ENCODE results near the gene MPND.
"Not testable (repeated sequence)": the region's sequence is repeated elsewhere in the genome, so short reads cannot be mapped to it uniquely, and the experiment has no call there.

Gene MPND

DNA sequence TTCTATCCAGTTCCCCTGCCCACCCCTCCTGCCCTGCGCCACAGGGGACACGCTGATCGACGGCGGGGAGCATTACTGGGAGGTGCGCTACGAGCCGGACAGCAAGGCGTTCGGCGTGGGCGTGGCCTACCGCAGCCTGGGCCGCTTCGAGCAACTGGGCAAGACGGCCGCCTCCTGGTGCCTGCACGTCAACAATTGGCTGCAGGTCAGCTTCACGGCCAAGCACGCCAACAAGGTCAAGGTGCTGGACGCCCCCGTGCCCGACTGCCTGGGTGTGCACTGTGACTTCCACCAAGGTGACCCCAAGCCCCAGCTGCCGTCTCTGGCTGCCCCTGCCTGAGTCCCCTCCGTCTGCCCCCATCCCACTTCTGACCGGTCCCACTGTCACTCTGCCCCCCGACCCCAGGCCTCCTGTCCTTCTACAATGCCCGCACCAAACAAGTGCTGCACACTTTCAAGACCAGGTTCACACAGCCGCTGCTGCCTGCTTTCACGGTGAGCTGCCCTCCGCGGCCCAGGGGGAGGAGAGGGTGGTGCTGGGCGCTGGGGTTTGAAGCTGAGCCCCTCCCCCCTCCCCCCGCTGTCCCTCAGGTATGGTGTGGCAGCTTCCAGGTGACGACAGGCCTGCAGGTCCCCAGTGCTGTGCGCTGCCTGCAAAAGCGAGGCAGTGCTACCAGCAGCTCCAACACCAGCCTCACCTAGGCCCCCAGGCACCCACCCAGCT, 20.3 kb upstream of the MPND start:
- Histone ChIP-seq H3K27me3 (ENCODE audit: control insufficient read depth in 1 of 2, insufficient read depth in 2 of 2, low read length in 2 of 2) (peaks cover 0 to 18% of the 10 kb centered on the region in 2 donors), H3K4me3 (ENCODE audit: low read length in 2 of 2) (no peak overlapping the region), H3K4me1 (ENCODE audit: control insufficient read depth, insufficient read depth, low read length) (peaks cover 9% of the 10 kb centered on the region), H3K27ac (ENCODE audit: low read length) (no peak overlapping the region), H3K9me3 (ENCODE audit: control insufficient read depth in 2 of 2, low read length in 2 of 2) (no peaks in the 10 kb centered on the region), H3K36me3 (ENCODE audit: control insufficient read depth in 2 of 2, insufficient read depth in 2 of 2, low read length in 2 of 2) (no peaks in the 10 kb centered on the region), H3K9ac (ENCODE audit: low read length in 2 of 2) (no peak overlapping the region)

DNA sequence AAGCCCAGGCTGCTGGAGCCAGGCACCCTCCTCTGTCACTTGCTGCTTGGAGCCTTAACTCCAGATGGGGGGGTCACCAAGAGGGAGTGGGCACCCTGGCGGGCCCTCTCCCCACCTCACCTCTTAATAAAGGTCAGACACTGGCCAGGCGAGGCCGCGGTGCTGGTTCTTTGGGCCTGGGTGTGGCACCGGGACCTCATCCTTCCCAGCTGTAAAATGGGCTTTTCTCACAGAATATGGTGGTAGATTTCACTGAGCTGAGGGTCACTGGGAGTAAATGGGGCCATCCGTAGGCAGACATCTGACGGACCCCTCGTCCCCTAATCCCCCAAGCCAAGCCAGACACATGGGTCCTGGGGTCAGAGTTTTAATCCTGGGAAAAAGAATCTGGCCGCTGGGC, 19.7 kb upstream of the MPND start:
- Histone ChIP-seq H3K4me1 (ENCODE audit: control insufficient read depth, insufficient read depth, low read length) (peaks cover 11% of the 10 kb centered on the region), H3K9me3 (ENCODE audit: control insufficient read depth in 2 of 2, low read length in 2 of 2) (no peaks in the 10 kb centered on the region), H3K27me3 (ENCODE audit: control insufficient read depth in 1 of 2, insufficient read depth in 2 of 2, low read length in 2 of 2) (peaks cover 0 to 18% of the 10 kb centered on the region in 2 donors), H3K36me3 (ENCODE audit: control insufficient read depth in 2 of 2, insufficient read depth in 2 of 2, low read length in 2 of 2) (no peaks in the 10 kb centered on the region), H3K27ac (ENCODE audit: low read length) (no peak overlapping the region), H3K4me3 (ENCODE audit: low read length in 2 of 2) (no peak overlapping the region), H3K9ac (ENCODE audit: low read length in 2 of 2) (no peak overlapping the region)

DNA sequence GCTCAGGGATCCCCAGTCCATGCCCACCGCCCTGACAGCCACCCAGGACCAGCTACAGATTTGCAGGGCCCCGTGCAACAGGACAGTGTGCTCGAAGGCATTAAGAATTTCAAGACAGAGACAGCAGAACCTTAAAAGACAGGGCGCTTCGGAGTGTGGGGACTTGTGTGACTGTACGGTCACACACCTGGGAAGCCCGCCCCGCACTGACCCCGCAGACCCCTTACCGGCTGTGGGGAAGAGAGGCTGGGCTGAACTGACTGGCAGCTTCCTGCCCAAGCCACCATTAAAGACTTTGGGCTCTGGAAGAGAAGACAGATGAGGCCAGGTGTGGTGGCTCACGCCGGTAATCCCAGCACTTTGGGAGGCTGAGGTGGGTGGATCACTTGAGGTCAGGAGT, 19.1 kb upstream of the MPND start:
- peaks cover 12% of the 10 kb centered on the region for H3K4me1 ChIP-seq (ENCODE audit: control insufficient read depth, insufficient read depth, low read length)
- no peak overlapping the region for H3K27ac ChIP-seq (ENCODE audit: low read length)
- no peaks in the 10 kb centered on the region for H3K36me3 ChIP-seq (ENCODE audit: control insufficient read depth in 2 of 2, insufficient read depth in 2 of 2, low read length in 2 of 2)
- H3K27me3 ChIP-seq (ENCODE audit: control insufficient read depth in 1 of 2, insufficient read depth in 2 of 2, low read length in 2 of 2), result peaks cover 0 to 18% of the 10 kb centered on the region in 2 donors
- H3K4me3 ChIP-seq (ENCODE audit: low read length in 2 of 2), result no peak overlapping the region
- H3K9ac ChIP-seq (ENCODE audit: low read length in 2 of 2), result no peak overlapping the region
- no peaks in the 10 kb centered on the region for H3K9me3 ChIP-seq (ENCODE audit: control insufficient read depth in 2 of 2, low read length in 2 of 2)

DNA sequence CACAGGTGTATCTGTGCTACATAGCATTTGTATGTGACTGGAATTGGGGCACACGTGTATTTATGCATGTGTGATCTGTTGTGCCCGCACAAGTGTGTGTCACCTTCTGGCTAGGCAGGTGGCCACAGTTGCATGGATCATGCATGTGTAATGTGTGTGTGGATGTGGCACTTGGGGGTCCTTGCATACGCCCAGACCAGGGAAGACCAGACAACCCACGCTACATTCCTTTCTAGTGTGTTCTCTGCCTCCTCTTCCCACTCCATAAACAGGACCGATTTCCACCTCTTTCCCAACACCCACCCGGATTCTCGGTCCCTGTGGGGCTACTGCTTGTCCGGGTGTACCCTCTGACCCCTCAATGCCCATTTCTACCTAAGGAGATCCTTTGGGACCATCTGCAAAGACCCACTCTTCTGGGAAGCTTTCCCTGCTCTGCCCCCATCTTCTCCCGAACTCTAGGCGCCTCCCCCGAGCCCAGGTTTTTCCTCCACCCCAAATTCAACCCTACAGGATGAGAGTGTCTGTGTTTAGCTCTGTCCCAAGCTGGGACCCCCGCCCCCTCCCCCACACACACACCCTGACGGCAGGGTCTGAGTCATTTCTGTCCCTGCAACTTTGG, 17.0 kb upstream of the MPND start:
- H3K27me3 ChIP-seq (ENCODE audit: control insufficient read depth in 1 of 2, insufficient read depth in 2 of 2, low read length in 2 of 2), result peaks cover 0 to 15% of the 10 kb centered on the region in 2 donors
- no peaks in the 10 kb centered on the region for H3K36me3 ChIP-seq (ENCODE audit: control insufficient read depth in 2 of 2, insufficient read depth in 2 of 2, low read length in 2 of 2)
- no peak overlapping the region for H3K9ac ChIP-seq (ENCODE audit: low read length in 2 of 2)
- H3K9me3 ChIP-seq (ENCODE audit: control insufficient read depth in 2 of 2, low read length in 2 of 2), result no peaks in the 10 kb centered on the region
- peaks cover 12% of the 10 kb centered on the region for H3K4me1 ChIP-seq (ENCODE audit: control insufficient read depth, insufficient read depth, low read length)
- H3K4me3 ChIP-seq (ENCODE audit: low read length in 2 of 2), result no peak overlapping the region
- H3K27ac ChIP-seq (ENCODE audit: low read length), result no peak overlapping the region

DNA sequence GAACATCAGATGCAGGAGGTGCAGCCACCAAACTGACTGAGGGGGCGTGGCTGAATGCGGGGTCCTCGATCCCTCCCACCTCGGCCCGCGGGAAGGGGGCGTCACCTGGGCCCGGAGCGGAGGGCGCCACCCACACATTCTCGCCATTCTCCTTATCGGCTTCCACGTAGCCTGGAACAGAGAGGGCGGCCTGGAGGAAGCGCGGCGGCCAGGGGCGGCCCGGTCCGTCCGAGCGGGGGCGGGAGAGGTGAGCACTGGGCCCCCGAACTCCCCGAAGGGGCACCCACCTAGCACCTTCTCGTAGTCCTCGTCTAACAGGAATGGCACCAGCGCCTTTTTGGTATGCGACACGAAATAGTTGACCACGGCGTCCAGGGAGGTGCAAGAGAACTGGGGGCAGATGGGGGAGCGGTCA, 16.5 kb upstream of the MPND start:
- H3K36me3 ChIP-seq (ENCODE audit: control insufficient read depth in 2 of 2, insufficient read depth in 2 of 2, low read length in 2 of 2), result no peaks in the 10 kb centered on the region
- H3K4me1 ChIP-seq (ENCODE audit: control insufficient read depth, insufficient read depth, low read length), result peaks cover 12% of the 10 kb centered on the region
- H3K27me3 ChIP-seq (ENCODE audit: control insufficient read depth in 1 of 2, insufficient read depth in 2 of 2, low read length in 2 of 2), result peaks cover 0 to 15% of the 10 kb centered on the region in 2 donors
- H3K4me3 ChIP-seq (ENCODE audit: low read length in 2 of 2), result peak overlapping the region in 1 of 2 donors; percentile 54
- no peak overlapping the region for H3K27ac ChIP-seq (ENCODE audit: low read length)
- no peaks in the 10 kb centered on the region for H3K9me3 ChIP-seq (ENCODE audit: control insufficient read depth in 2 of 2, low read length in 2 of 2)
- H3K9ac ChIP-seq (ENCODE audit: low read length in 2 of 2), result no peak overlapping the region

DNA sequence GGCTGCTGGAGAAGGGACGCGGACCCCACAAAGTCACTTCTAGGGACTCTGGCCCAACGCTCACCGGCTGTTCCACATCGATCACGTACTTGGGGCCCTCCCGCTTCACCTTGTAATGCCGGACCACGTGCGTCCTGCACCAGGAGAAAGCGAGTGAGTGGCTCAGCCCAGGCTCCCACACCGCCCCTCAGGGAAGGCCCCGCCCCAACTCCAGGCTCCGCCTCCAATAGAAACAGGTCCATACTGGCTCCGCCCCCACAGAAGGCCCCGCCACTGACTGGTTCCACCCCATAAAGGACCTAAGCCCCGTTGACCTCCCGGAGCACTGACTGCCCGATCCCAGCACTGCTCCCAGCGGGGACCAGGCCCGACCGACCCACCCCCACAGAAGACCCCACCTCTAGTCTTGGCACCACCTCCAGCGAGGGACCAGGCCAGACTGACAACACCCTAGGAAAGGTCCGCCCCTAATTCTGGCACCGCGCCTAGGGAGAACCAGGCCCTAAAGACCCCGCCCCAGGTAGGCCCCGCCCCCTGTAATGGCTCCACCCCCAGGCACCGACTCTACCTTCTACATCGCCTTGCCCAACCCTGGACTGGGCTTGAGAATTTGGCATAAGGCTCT, 16.0 kb upstream of the MPND start:
- peak overlapping the region; percentile 54 to 71 for H3K4me3 ChIP-seq (ENCODE audit: low read length in 2 of 2)
- no peak overlapping the region for H3K9ac ChIP-seq (ENCODE audit: low read length in 2 of 2)
- H3K36me3 ChIP-seq (ENCODE audit: control insufficient read depth in 2 of 2, insufficient read depth in 2 of 2, low read length in 2 of 2), result no peaks in the 10 kb centered on the region
- H3K4me1 ChIP-seq (ENCODE audit: control insufficient read depth, insufficient read depth, low read length), result peaks cover 12% of the 10 kb centered on the region
- H3K27ac ChIP-seq (ENCODE audit: low read length), result no peak overlapping the region
- H3K9me3 ChIP-seq (ENCODE audit: control insufficient read depth in 2 of 2, low read length in 2 of 2), result no peaks in the 10 kb centered on the region
- peaks cover 0 to 15% of the 10 kb centered on the region in 2 donors for H3K27me3 ChIP-seq (ENCODE audit: control insufficient read depth in 1 of 2, insufficient read depth in 2 of 2, low read length in 2 of 2)

DNA sequence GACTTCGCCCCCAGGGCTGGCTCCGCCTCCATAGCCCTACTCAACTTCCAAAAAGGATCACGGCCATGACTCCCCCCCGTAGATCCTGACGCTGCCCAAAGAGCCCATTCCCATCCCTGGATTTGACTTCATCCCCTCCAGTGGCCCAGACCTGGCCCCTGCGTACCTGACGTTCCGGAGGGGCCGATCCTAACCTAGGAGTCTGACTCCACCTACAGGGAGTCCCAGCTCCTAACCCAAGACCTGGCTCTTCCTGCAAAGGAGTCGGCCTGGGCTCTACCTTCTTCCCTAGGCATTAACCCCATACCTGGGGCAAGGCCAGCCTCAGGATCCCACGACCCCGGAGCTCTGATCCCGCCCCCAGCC, 15.5 kb upstream of the MPND start:
- peaks cover 12% of the 10 kb centered on the region for H3K4me1 ChIP-seq (ENCODE audit: control insufficient read depth, insufficient read depth, low read length)
- H3K4me3 ChIP-seq (ENCODE audit: low read length in 2 of 2), result peak overlapping the region; percentile 65 to 71
- H3K27ac ChIP-seq (ENCODE audit: low read length), result no peak overlapping the region
- no peak overlapping the region for H3K9ac ChIP-seq (ENCODE audit: low read length in 2 of 2)
- no peaks in the 10 kb centered on the region for H3K36me3 ChIP-seq (ENCODE audit: control insufficient read depth in 2 of 2, insufficient read depth in 2 of 2, low read length in 2 of 2)
- H3K9me3 ChIP-seq (ENCODE audit: control insufficient read depth in 2 of 2, low read length in 2 of 2), result no peaks in the 10 kb centered on the region
- H3K27me3 ChIP-seq (ENCODE audit: control insufficient read depth in 1 of 2, insufficient read depth in 2 of 2, low read length in 2 of 2), result peaks cover 0 to 15% of the 10 kb centered on the region in 2 donors

DNA sequence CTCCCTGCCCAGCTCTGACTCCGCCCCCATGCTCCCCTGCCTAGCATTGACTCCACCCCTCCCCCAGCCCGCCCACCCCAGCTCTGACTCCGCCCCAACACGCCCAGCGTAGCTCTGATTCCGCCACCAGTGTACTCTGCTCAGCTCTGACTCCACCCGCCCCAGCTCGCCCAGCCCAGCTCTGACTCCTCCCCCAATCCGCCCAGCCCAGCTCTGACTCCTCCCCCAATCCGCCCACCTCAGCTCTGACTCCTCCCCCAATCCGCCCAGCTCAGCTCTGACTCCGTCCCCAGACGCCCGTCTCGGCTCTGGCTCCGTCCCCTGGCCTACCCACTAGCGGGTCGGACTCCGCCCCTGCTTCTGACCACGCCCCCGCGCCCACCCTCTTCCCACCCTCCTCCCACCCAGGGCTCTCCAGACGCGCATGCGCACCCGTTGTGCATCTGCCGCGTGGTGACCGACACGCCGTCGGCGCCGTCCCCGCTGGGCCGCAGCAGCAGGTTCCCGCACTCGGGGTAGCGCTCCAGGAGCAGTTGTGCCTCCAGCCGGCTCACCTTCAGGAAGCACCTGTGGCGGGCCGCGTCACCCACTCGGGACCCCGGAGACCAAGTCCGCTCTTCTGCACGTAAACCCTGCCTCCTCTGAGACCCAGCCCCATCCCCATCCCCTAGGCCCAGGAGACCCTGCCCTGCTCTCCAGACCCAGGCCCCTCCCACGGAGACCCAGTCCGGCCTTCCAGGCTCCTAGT, 14.9 kb upstream of the MPND start:
- no peaks in the 10 kb centered on the region for H3K9me3 ChIP-seq (ENCODE audit: control insufficient read depth in 2 of 2, low read length in 2 of 2)
- peaks cover 12% of the 10 kb centered on the region for H3K4me1 ChIP-seq (ENCODE audit: control insufficient read depth, insufficient read depth, low read length)
- peak overlapping the region; percentile 53 to 64 for H3K4me3 ChIP-seq (ENCODE audit: low read length in 2 of 2)
- peaks cover 0 to 15% of the 10 kb centered on the region in 2 donors for H3K27me3 ChIP-seq (ENCODE audit: control insufficient read depth in 1 of 2, insufficient read depth in 2 of 2, low read length in 2 of 2)
- H3K36me3 ChIP-seq (ENCODE audit: control insufficient read depth in 2 of 2, insufficient read depth in 2 of 2, low read length in 2 of 2), result no peaks in the 10 kb centered on the region
- H3K9ac ChIP-seq (ENCODE audit: low read length in 2 of 2), result peak overlapping the region in 1 of 2 donors; percentile 33
- no peak overlapping the region for H3K27ac ChIP-seq (ENCODE audit: low read length)

DNA sequence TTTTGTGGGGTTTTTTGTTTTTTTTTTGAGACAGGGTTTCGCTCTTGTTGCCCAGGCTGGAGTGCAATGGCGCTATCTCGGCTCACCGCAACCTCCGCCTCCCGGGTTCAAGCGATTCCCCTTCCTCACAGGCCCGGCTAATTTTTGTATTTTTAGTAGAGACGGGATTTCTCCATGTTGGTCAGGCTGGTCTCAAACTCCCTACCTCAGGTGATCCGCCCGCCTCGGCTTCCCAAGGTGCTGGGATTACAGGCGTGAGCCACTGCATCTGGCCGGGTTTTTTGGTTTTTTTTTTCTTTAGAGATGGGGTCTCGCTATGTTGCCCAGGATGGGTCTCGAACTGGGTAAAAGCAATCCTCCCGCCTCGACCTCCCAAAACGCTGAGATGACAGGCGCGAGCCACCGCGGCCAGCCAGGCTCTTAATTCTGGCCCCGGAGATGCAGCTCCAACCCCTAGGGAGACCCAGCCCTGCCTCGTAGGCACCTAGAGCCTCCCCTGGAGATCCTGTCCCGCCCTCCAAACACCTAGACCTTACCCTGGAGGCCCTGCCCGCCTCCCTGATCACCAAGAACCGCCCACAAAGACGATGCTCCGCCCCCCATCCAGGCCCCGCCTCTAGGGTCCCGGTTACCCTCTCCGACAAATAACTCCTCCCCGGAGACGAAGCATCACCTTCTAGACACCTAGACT, 14.2 kb upstream of the MPND start:
- peaks cover 0 to 15% of the 10 kb centered on the region in 2 donors for H3K27me3 ChIP-seq (ENCODE audit: control insufficient read depth in 1 of 2, insufficient read depth in 2 of 2, low read length in 2 of 2)
- not testable (repeated sequence) for H3K36me3 ChIP-seq (ENCODE audit: control insufficient read depth in 2 of 2, insufficient read depth in 2 of 2, low read length in 2 of 2); H3K9me3 ChIP-seq (ENCODE audit: control insufficient read depth in 2 of 2, low read length in 2 of 2); H3K27ac ChIP-seq (ENCODE audit: low read length)
- peak overlapping the region; percentile 53 to 64 for H3K4me3 ChIP-seq (ENCODE audit: low read length in 2 of 2)
- peaks cover 12% of the 10 kb centered on the region for H3K4me1 ChIP-seq (ENCODE audit: control insufficient read depth, insufficient read depth, low read length)
- peak overlapping the region in 1 of 2 donors; percentile 33 for H3K9ac ChIP-seq (ENCODE audit: low read length in 2 of 2)

DNA sequence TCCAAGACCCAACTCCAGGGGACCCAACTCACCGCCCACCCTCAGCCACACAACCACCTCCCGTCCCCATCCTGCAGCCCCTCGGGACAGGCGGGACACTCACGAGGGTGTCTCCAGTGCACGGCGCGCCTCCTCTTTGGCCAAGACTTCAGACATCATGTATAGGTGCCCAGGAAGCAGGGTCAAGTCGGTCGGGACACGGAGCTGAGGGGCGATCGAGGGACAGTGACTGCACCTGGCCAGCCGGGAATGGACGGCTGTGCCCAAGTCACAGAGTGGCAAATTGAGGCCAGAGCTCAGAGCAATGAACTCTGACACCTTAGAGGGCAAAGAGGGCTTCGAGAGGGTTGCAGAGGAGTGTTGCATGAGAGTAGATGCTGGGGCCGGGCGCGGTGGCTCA, 13.5 kb upstream of the MPND start:
- Histone ChIP-seq H3K27ac (ENCODE audit: low read length) (no peak overlapping the region), H3K9ac (ENCODE audit: low read length in 2 of 2) (no peak overlapping the region), H3K9me3 (ENCODE audit: control insufficient read depth in 2 of 2, low read length in 2 of 2) (no peaks in the 10 kb centered on the region), H3K4me1 (ENCODE audit: control insufficient read depth, insufficient read depth, low read length) (peaks cover 12% of the 10 kb centered on the region), H3K27me3 (ENCODE audit: control insufficient read depth in 1 of 2, insufficient read depth in 2 of 2, low read length in 2 of 2) (peaks cover 0 to 15% of the 10 kb centered on the region in 2 donors), H3K4me3 (ENCODE audit: low read length in 2 of 2) (no peak overlapping the region), H3K36me3 (ENCODE audit: control insufficient read depth in 2 of 2, insufficient read depth in 2 of 2, low read length in 2 of 2) (no peaks in the 10 kb centered on the region)
